ENCODE data around the gene NID1. TPM values are rescaled to one million over a fixed set of nuclear protein-coding genes. Genes with fewer than 3 reads are reported as not detected.

The NID1 gene
- total RNA-seq, 4 donors from 2014 or later, result 139 to 322 (median 244) TPM

GRCh38 chr1:235937123-235937522 is 127.8 kb downstream of the NID1 start:
- no peaks in the 10 kb centered on the region for H3K9me3 ChIP-seq
- H3K27me3 ChIP-seq, result no peaks in the 10 kb centered on the region
- WGBS, 2 donors (ENCODE audit: low coverage in 1 of 2), result 63% methylated on average over 4 of the region's 5 CpGs; no CpG with 5 or more reads in 1 of the 2 donors
- TF ChIP-seq CTCF (IDR thresholded peaks at IDR 0.05), result no peak
- no peak for TF ChIP-seq POLR2AphosphoS5 (IDR thresholded peaks at IDR 0.05)
- TF ChIP-seq POLR2A (IDR thresholded peaks at IDR 0.05), result no peak
- TF ChIP-seq EP300 (IDR thresholded peaks at IDR 0.05), result no peak
- H3K4me1 ChIP-seq, result peaks cover 0 to 14% (median 3%) of the 10 kb centered on the region in 3 donors
- no peak overlapping the region for H3K4me3 ChIP-seq
- H3K36me3 ChIP-seq, result no peaks in the 10 kb centered on the region
- H3K27ac ChIP-seq, result no peak overlapping the region
- ATAC-seq, result no peak

GRCh38 chr1:235935235-235936225 is 129.4 kb downstream of the NID1 start:
- Histone ChIP-seq H3K4me1 (peaks cover 0 to 14% (median 3%) of the 10 kb centered on the region in 3 donors), H3K4me3 (no peak overlapping the region), H3K27me3 (no peaks in the 10 kb centered on the region), H3K36me3 (no peaks in the 10 kb centered on the region), H3K9me3 (no peaks in the 10 kb centered on the region), H3K27ac (no peak overlapping the region)
- WGBS, 2 donors (ENCODE audit: low coverage in 1 of 2), result 73 to 74% methylated on average over 18 to 20 of the region's 23 CpGs
- TF ChIP-seq POLR2A (IDR thresholded peaks at IDR 0.05), result no peak
- no peak for TF ChIP-seq POLR2AphosphoS5 (IDR thresholded peaks at IDR 0.05)
- no peak for TF ChIP-seq EP300 (IDR thresholded peaks at IDR 0.05)
- TF ChIP-seq CTCF (IDR thresholded peaks at IDR 0.05), result no peak
- ATAC-seq, result no peak

GRCh38 chr1:235933766-235934116 is 131.1 kb downstream of the NID1 start:
- TF ChIP-seq POLR2A (IDR thresholded peaks at IDR 0.05) (no peak), POLR2AphosphoS5 (IDR thresholded peaks at IDR 0.05) (no peak), CTCF (IDR thresholded peaks at IDR 0.05) (no peak), EP300 (IDR thresholded peaks at IDR 0.05) (no peak)

GRCh38 chr1:235933017-235933765 is 131.7 kb downstream of the NID1 start:
- no peak for ATAC-seq
- Histone ChIP-seq H3K27me3 (no peaks in the 10 kb centered on the region), H3K27ac (no peak overlapping the region), H3K9me3 (no peaks in the 10 kb centered on the region), H3K4me3 (no peak overlapping the region), H3K4me1 (peaks cover 0 to 8% (median 3%) of the 10 kb centered on the region in 3 donors), H3K36me3 (no peaks in the 10 kb centered on the region)
- 80 to 96% methylated on average over 4 to 5 of the region's 8 CpGs for WGBS, 2 donors (ENCODE audit: low coverage in 1 of 2)
- TF ChIP-seq POLR2AphosphoS5 (IDR thresholded peaks at IDR 0.05) (no peak), EP300 (IDR thresholded peaks at IDR 0.05) (no peak), POLR2A (IDR thresholded peaks at IDR 0.05) (no peak), CTCF (IDR thresholded peaks at IDR 0.05) (no peak)

More at GRCh38 chr1:235933766-235934116, 131.1 kb downstream of the NID1 start:
- Histone ChIP-seq H3K4me1 (peaks cover 0 to 8% (median 3%) of the 10 kb centered on the region in 3 donors), H3K9me3 (no peaks in the 10 kb centered on the region), H3K27me3 (no peaks in the 10 kb centered on the region), H3K4me3 (no peak overlapping the region), H3K36me3 (no peaks in the 10 kb centered on the region), H3K27ac (no peak overlapping the region)
- no peak for ATAC-seq
- WGBS, 2 donors (ENCODE audit: low coverage in 1 of 2), result 78 to 86% methylated on average over 3 to 4 of the region's 4 CpGs

Data from gastroesophageal sphincter (tissue), 4 donors.